GM12801 (cell line): ENCODE data around the gene BLTP2.

Experiments used
- TF ChIP-seq, protein P1 (sequence below): IDR thresholded peaks from one replicate; pipeline ENCODE4 v1.5.1; 2011; ENCODE audit warnings: control low read depth; ENCODE audit not compliant: insufficient read length; ENCODE audit errors: extremely low read depth

The BLTP2 gene

DNA sequence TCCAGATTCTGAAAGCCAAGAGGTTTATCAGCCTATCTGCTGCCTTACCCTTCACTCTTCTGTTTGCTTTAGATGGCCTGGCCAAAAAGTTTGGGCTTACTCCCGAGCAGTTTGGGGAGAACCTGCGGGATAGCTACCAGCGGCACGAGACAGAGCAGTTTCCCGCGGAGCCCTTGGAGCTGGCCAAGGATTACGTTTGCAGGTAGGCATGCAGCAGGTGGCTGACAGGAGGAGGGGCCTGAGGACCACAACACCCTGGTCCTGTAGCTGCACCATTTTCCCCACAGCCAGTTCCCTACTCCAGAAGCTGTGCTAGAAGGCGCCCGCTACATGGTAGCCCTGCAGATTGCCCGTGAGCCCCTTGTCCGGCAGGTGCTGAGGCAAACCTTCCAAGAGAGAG is 37.7 kb upstream of the BLTP2 start:
- TF ChIP-seq, protein P1, sequence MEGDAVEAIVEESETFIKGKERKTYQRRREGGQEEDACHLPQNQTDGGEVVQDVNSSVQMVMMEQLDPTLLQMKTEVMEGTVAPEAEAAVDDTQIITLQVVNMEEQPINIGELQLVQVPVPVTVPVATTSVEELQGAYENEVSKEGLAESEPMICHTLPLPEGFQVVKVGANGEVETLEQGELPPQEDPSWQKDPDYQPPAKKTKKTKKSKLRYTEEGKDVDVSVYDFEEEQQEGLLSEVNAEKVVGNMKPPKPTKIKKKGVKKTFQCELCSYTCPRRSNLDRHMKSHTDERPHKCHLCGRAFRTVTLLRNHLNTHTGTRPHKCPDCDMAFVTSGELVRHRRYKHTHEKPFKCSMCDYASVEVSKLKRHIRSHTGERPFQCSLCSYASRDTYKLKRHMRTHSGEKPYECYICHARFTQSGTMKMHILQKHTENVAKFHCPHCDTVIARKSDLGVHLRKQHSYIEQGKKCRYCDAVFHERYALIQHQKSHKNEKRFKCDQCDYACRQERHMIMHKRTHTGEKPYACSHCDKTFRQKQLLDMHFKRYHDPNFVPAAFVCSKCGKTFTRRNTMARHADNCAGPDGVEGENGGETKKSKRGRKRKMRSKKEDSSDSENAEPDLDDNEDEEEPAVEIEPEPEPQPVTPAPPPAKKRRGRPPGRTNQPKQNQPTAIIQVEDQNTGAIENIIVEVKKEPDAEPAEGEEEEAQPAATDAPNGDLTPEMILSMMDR = no peak

- TF ChIP-seq, protein P1 = no peak
Observed at GRCh38 chr17:28675980-28676379, 31.0 kb upstream of the BLTP2 start.

- TF ChIP-seq, protein P1 = no peak
Observed at GRCh38 chr17:28675490-28675889, 30.5 kb upstream of the BLTP2 start.

DNA sequence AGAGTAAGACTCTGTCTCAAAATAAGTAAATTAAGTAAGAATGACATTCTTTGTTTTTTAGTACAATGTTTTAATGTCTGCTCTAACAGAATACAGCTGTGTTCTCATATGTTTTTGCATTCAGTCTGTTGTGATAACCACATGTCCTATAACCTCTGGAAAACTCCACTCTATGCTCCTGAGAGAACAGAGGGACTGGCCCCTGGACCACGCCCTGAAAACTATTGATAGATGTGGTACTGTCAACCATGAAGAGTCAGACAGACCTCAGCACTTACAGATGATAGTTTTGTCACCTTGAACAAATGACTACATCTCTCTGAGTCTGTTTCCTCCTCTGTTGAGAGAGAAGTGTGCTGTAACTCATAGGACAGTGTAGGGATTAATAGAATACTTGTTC is 25.0 kb upstream of the BLTP2 start:
- TF ChIP-seq, protein P1 = no peak

DNA sequence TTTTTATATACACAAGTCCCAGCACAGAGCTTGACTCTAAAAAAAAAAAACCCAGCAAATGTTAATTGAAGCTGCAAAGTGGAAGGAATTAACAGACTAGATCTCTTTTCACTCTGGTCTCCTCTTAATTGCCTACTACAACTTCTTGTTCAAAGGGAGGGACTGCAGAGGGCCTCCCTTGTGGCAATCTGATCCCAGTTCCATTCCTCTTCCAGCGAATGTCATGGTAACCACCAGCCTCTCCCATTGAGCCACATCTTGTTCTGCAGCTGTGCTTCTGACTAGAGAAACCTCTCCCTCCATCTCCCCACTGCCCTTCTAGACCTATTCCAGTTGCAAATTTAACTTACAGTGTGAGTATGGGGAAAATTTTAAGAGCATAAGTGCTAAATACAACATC is 22.9 kb upstream of the BLTP2 start:
- TF ChIP-seq, protein P1 = no peak

GRCh38 chr17:28665994-28666393 is 21.0 kb upstream of the BLTP2 start:
- TF ChIP-seq, protein P1 = no peak

DNA sequence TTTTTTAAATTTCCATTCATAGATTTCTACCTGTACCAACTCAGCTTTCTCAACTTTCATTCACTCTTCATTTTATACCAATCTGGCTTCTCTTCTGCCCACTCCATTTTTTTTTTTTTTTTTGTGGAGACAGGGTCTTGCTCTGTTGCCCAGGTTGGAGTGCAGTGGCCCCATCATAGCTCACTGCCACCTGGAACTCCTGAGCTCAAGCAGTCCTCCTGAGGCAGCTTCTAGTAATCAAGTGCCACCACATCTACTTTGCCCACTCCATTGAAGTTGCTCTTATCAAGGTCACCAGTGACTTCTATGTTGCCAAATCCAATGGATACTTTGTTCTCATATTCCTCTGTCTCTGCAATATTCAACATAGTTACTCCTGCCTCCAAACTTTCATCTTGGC is 18.8 kb upstream of the BLTP2 start:
- TF ChIP-seq, protein P1 = no peak

- TF ChIP-seq, protein P1 = no peak
Observed at GRCh38 chr17:28662527-28662829, 17.5 kb upstream of the BLTP2 start.
